ENCODE data around the gene MROH2B.

MROH2B gene

DNA sequence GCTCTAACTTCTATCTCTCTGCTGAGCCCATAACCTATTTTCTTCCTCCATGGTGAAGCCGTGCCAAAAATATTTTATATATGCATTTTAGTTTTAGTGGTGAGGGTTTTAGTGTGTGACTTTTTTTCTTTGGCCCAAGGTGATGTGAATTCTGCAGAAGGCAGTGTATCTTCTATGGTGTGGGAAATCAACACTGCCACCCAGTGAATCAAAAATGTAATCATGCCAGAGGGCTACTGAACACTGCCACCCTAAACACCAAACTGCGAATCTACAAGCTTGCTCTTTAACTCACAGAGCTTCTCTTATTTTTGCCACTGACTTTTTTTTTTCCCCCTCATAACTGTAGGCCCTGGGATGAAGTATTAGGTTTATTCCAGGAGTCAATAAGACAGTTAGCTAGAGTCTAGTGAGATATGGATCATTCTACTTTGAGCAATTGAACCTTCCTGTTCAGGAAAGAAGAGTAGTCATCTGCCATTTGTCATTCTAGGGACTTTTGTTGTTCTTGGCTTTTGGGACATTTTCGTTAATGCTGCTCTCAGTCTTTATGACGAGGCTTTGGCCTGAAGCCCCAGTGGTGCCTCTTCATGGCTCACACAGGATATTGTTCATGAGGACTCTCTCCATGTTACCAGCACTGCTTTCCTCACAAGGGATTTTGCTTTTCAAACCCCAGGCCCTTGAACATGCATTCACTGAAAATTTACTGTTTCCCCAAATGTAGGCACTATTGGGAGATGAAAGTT is 108.8 kb downstream of the MROH2B start:
- DNase-seq: no peak

DNA sequence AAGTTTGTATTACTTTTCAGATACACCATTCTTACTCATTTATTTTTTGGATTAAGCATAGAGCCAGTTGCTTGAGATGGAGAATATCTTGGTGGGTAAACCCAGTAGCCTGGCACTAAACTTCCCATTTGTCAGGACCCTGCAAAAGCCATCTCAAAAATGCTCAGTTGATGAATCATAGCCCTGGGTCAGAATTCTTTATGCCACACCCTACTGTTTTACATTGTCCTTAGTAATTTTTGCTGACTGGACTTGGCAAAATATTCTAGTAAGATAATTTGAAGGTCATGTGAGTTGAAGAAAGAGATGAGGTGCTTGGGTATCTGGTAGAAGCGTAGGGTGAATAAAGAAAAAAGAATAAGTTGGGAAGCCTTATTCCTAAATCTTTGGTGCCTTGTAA is 111.1 kb downstream of the MROH2B start:
- no peak for DNase-seq

DNA sequence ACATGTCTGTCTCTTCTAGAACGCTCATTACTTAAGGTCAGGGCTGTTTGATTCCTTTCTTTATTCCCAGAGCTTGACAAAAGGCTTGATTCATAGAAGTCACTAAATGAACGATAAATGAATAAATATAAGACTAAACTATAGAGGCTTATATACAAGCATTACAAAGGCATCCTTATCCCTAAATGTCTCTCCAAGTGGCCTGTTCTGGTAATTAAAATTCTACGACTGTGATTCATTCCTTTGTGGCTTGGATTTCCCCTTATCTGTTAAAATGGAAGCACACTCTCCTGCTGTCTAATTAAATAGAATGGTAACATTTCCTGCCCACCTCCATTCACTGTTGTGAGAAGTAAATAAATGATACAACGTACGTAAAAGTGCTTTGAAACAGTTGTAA is 112.3 kb downstream of the MROH2B start:
- no peak for DNase-seq

DNA sequence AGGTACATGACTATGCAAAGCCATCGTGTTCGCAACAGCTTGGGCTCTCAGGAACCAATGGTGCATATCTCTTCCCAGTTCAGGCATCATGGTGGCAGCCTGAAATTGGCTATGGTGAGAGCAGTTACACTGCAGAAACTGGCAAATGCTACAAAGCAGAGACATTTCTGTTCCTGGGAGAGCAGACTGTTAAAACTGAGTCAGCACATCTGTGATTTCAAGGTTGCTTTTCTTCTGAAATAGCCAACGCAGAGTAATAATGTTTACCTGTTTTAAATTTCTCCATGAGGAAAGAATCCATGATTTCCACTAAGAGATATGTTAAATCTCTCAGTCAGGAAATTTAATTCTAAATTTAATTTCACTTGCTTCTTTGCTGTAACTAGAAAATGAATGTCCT is 114.1 kb downstream of the MROH2B start:
- no peak for DNase-seq

DNA sequence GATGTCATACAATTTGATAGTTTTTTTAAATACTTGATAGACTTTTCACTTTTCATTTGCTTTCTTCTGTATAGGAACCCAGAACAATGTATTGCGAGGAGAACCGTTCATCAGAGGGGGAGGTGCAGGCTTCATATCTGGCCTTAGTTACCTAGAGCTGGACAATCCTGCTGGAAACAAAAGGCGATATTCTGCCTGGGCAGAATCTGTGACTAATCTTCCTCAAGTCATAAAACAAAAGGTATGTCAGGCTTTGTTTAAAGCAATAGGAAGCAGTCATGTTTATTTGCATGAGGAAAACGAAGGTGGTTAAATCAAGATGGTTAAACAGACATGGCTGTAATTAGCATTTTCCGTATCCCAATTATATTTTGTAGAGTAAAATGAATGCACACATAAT is 115.8 kb downstream of the MROH2B start:
- no peak for DNase-seq
